GM18511 (cell line): ENCODE data around the gene SNX32.

ENCODE experiments used
- ATAC-seq: cut with Tn5 transposase; IDR thresholded peaks from one replicate; pipeline ENCODE4 v1.9.1; 2021; ENCODE audit warnings: mild to moderate bottlenecking, moderate library complexity; ENCODE audit not compliant: unreplicated experiment

SNX32 gene

DNA sequence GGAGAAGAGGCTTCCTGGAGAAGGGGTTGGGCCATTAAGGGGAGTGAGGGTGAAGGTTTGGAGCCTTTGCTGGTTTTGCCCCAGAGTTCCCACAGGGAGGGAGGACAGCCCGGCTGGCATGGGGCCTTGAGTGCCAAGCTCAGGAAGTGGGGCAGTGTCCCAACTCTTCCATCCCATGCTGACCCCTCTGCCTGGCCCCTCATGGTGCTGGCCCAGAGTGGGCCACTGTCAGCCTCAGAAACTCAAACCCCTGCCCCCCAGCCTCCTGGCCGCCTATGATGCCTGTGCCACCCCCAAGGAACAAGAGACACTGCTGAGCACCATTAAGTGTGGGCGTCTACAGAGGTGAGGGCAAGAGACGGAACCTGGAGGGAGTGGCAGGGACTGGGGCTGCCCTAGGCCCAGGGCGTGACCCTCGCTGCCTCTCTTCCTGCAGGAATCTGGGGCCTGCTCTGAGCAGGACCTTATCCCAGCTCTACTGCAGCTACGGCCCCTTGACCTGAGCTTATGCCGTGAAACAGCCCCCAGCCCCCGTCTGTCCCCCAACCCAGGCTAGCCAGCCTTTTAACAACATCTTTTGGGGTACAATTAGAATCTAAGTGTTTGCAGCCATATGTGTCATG lies 31.9 kb downstream of the SNX32 start:
- ATAC-seq, result no peak

DNA sequence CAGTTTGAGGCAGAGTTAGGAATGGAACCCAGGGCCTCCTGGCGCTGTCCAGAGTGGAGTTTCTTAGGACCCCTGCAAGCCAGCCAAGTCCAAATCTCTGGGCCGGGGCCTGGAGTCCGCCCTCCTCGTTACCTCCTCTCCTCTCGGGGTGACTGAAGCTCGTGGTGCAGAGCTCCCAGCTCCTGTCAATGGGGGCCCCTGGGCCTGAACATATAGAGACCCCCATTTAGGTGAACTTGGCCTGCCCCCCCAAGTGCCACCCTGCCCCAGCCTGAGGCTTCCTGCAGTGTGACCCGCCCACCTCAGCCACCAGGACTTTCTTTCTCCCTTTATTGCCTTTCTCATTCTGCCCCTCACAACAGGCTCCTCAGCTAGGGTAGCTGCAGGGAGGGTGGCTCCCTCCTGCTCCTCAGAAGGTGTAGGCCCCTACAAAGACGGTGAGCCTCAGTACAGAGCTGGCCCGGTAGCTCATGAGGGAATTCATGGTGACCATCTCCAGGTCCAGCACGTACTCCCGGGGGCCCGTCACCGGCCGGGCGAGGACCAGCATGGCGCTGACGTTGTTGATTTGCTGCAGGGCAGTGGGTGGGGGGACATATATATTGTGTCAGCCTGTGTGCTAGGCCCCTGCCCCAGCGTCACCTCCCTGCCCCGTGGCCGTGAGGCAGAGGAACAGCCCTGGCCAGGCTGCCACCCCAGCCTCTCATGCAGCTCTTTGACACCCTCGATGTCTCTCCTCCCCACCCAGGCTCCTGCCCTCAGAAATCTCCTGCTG lies 32.9 kb downstream of the SNX32 start:
- ATAC-seq, result no peak

DNA sequence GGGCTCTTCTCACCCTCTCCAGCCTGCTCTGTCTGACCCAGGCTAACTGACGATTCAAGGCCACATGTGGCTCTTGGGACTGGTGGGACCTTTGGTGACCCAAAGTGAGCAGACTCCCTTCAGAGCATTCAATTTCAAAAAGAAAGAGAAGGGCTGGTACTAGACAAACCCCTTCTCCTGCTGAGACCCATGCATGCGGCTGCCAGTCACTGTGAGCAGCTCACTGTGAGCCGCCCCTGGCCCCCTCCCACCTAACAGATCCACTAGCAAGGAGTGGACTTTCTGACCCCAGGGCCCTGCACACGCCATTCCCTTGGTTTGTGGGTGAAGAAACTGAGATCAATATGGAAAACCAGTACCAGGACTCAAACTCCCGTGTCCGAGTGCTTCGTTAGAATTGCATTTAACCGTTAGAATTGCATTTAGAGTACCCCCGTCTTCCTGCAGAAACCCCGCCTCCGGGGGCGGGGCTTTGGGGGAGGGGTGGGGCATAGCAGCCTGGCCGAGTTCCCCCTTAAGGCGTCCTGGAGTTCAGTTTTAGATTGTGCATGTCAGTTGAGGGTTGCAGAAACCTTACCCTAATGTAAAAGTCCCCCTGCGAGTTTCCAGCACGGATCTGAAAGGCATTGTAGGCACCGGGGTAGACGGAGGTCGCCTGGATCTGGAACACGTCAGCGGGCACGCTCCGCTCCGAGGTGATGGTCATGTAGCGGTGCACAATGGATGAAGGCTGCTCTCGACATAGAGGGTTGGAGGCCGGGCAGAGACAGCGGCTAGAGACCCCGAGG lies 33.7 kb downstream of the SNX32 start:
- ATAC-seq, result no peak

DNA sequence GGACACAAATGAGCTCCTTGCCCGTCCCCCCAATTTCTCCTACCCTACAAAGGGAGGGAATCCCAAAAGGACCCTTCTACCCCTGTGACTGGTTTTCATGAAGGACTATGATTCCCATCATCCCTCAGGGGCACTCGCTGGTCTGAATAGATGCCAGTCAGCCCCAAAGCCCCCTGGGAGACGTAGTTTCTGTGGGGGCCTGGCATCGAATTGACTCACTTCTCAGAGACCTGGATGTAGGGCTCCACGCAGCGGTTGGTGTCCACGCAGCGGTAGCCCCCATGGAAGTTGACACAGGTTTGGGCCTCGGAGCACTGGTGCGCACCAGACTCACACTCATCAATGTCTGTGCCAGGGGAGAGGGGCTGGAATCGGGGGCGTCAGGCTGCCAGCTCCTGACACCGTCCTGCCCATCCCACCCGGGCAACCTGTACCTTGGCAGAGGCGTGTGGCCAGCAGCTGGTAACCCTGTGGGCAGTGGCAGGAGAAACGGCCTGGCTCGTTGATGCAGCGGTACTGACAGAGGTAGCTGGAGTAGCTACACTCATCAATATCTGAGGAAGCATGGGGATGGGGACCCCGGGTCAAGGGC lies 34.4 kb downstream of the SNX32 start:
- ATAC-seq, result no peak

DNA sequence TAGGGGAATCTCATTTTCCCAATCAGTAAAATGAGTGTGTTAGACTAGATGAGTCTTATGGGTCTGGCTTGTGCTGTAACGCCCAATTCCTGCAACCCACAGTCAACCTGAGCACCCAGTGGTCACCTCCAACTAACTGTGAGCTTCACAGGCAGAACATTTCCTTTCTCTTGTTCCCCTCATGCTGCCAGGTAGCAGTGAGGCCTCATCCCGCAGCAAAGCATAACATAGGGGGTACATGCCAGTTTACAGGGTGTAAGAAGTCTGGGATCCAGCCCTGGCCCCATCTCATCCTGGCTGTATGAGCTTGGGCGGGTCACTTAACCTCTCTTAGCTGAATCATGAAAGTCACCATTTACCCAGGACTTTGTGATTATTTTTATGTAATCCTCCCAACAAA lies 35.1 kb downstream of the SNX32 start:
- no peak for ATAC-seq

DNA sequence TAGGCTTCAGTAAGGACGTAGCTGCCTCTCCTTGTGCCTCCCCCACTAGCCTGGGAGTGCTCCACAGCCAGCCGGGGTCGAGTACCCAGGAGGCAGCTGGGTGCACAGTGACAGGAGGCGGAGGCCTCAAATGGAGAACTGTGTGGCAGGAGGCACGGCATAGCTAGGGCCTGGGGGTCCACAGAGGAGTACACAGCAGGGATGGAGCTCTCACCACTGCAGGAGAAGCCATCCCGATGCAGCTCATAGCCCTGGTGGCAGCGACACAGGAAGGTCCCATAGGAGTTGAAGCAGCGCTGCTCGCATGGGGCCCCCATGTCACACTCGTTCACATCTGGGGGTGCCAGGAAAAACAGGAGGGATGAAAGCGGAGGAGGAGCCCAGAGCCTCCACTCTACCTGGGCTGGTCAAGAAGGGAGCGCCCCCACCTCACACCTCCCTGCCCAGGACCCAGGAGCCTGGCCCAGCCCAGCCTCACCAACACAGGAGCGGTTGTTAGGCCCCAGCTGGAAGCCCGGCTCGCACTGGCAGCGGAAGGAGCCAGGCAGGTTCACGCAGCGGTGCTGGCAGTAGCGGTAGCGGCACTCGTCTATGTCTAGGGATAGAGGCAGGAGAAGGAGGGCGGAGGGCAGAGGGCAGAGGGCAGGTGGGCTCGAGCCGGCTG lies 36.0 kb downstream of the SNX32 start:
- no peak for ATAC-seq

DNA sequence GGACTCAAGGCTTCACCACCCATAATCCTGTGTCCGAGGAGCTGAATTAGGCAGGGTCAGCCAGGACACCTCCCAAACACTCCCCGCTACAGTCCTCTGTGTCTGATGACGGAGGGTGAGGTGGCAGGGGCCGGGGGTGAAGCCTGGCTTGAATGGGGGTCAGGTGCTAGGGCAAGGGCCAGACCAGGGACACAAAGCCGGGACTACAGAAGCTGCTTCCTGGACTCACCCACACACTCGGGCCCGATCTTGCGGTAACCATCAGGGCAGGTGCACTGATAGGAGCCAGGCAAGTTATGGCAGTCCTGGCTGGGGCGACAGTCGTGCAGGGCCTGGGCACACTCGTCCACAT lies 36.5 kb downstream of the SNX32 start:
- ATAC-seq, result no peak

DNA sequence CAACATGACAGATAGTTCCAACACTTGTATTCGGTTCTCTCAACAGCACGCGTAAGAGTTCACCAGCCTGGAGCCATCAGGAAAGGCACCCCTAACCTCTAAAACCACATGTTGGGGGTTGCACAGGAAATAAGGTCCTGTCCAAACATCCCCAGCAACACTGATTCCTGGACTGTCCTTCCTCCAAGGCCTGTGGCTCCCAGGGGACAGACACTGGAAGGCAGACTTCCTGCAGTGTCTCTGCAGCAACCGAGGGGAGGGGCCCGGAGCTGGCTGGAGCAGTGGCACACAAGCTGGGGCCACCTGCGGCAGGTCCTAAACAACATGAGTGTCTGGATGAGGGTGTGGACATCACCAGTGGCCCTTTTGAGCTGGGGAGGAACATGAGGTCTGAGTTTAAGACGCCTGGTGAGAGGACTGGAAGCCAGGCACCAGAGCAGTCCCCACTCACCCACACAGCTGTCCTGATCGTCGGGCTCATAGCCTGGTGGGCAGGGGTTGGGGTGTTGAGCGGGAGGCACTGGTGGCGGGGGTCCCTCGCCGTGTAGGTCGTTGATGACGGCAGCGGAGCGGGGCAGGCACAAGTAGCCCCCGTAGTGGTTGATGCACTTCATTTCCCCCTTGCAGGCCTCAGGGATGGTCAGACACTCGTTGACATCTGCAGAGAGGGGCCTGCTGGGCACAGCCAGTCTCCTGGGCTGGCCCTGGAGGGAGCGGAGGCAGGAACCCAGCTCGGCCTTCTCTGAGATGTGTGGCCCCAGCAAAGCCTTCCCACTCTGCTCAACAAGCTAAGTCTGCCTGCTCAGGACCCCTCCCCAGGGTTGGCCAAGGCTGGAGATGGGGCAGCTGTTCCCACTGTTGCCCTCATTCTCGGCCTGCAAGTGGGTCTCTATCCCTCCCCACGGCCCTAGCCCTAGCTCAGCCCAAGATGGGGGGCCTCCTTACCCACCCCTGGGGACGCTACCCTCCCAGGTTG lies 37.2 kb downstream of the SNX32 start:
- no peak for ATAC-seq

DNA sequence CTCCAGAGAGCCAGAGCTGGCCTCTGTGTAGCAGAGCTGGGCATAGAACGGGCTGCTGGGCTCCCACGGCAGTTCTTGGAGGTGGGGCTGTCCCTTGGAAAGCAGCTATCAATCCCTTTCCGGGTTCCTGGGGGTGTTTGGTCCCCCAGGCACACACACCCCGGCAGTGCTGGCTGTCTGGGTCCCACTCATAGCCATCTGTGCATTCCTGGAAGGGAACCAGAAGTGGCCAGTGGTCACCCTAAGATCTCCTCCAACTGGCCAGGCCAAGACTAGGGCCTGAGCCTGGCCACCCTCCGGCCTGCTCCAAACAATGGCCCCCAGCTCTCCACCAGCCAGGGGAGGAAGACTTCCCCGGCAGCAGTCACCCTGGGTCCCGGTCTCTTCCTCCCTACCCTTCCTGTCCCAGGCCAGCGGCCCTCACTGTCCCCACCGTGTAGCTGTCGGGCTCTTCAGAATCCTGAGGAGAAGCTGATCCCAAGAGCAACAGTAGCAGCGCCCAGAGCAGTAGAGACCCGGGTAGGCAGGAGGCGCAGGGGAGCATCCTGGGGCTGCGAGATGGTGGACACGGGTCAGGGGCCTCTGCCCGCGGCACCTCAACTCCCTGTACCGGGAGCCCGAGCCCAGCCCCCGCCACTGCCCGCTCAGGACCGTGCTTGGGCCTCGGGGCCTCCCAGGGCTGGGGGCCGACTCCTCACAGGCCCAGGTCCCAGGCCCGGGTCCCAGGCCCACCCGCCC lies 38.2 kb downstream of the SNX32 start:
- ATAC-seq, result no peak

DNA sequence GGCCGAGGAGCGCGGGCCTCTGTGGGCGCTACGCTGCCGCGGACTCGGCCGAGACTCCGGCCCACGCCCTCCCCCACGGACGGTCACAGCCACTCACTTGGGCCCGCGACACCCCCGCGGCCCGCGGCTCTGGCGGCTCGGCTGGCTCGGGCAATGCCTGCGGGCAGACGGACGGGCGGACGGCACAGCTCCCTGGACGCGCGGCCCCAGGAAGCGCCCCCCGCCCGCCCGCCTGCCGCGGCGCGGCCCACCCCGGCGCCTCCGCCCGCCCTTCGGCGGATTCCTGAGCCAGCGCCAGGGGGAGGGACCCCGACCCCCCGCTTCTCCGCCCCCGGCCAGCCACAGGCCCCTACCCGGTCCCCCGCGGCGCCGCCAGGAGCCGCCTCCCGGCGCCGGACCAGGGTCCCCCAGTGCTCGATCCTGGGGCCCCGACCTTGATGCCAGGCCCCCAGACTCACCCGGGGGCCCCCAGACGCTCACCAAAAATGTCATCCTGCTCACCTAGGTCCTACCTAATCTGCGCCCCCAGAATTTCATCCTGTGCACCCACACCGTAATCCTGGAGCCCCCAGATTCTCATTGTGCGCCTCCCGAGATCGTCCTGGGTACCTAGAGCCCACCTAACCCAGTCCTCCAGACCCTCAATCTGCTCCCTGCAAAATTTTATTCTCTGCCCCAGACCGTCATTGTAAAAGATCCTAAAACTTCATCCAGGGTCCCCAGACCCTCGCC lies 39.0 kb downstream of the SNX32 start, which contains the start of gene EFEMP2:
Gene EFEMP2, minus strand, starts transcription at position 215 of the 732 bp plus-strand sequence. CDS start 446 bp downstream, outside the sequence.
- ATAC-seq, result no peak

DNA sequence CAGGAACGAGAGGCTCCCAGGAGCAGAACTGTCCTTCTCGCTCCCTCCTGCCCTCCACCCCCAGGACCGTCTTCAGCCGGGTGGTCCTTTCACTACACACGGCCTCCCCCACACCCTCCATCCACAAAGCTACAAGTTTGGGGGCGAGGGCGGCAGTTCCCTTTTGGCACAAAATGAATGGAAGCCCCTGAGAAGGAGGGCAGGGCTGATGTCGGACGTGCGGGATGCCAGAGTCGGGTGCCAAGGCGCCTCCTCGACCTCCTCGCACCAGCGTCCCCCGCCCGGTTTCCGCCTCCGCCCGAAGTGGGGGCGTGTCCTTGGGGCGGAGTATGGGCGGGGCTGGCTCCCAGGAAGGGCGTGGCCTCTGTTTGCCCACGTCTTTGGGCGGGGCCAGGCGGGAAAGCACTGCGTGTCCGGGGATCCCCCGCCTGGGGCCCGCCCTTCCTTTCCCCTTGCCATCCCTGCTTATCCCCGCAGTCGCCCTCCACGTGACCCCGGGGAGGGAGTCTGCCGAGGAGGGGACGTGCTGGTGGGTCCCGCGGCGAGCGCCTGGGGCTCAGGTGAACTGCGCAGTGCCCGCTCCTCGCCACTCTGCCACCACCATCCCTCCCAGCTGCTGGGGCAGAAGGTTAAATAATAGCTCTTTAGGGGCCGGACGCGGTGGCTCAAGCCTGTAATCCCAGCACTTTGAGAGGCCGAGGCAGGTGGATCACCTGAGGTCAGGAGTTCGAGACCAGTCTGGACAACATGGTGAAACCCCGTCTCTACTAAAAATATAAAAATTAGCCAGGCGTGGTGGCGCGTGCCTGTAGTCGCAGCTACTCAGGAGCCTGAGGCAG lies 39.8 kb downstream of the SNX32 start:
- ATAC-seq, result peak; percentile 83

DNA sequence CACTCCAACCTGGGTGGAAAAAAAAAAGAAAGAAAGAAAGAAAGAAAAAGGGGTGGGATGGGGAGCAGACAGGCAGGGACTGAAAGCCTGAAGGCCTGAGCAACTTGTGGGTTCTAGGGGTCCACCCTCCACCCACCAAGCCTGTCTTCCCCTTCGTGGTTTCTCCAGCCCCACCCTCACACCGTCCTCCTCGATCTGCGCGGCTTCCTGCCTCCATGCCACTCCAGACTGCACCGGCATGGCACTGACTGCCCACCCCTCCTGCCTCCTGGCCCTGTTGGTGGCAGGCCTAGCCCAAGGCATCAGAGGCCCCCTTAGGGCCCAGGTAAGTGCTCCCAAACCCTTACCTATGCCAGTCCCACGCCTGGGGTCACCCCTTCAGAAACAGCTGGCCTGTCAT lies 45.9 kb downstream of the SNX32 start, which contains the start of gene CTSW:
Gene CTSW, plus strand, starts transcription at position 221 of the 400 bp plus-strand sequence. Its CDS starts 18 bp downstream, at position 239.
- no peak for ATAC-seq

DNA sequence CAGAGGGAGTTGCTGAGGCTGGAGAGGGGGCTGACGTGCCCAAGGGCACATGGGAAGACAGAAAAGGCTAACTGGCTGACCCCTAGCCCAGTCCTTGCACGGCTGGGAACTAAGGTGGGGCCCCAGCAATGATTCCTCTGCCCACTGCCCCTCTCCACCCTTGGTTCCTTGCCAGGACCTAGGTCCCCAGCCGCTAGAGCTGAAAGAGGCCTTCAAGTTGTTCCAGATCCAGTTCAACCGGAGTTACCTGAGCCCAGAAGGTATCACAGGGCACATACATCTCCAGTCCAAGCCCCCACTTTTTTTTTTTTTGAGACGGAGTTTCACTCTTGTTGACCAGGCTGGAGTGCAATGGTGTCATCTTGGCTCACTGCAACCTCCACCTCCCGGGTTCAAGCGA lies 46.3 kb downstream of the SNX32 start:
- no peak for ATAC-seq

DNA sequence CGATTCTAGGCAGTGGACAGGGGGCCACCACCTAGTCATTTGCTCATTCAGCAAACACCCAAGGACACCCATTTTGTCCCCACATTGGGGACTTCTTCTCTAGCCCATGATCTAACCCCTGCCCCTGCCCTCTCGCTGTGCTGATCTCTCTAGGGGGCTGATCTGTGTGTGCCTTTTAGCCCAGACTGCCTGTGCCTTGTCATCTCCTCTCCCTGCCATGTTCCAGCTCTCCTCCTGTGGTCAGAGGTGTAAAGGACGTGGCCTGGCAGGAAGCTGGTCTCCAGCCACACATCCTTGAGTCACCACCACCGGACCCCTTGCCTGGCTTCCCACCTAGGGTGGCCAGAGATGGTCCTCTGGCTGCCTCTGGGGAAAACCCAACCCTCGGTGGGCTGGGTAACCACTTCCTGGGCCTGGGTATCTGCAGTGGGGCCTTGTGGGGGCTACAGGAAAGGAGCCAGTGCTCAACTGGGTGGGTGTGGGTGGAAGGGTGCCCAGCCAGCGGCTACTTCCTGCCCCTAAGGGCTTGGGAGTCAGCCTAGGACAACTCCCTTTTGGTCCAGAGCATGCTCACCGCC lies 47.2 kb downstream of the SNX32 start:
- no peak for ATAC-seq

DNA sequence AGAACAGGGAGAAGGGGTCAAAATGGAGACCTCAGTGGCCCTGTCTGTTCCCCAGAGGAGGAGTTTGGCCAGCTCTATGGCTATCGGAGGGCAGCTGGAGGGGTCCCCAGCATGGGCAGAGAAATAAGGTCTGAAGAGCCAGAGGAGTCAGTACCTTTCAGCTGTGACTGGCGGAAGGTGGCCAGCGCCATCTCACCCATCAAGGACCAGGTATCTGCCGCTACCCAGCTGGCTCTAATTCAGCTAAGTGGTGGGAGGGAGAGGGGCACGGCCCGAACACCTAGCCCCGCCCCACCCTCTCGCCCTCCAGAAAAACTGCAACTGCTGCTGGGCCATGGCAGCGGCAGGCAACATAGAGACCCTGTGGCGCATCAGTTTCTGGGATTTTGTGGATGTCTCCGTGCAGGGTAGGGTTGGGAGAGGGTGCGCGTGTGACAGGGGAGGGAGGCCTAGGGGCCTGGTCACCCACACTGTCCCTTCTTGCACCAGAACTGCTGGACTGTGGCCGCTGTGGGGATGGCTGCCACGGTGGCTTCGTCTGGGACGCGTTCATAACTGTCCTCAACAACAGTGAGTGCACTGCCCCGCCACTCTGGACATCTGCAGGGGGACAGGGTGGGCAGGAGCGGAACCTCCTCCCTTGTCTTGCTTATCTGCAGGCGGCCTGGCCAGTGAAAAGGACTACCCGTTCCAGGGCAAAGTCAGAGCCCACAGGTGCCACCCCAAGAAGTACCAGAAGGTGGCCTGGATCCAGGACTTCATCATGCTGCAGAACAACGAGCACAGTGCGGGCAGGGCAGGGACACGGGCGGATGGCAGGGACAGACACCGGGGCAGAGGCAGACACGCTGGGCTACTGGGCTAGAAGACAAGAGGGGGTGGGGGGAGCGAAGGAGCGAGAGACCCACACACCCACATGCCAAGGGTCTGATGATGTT lies 48.6 kb downstream of the SNX32 start:
- no peak for ATAC-seq
